GM19397 (cell line): ENCODE results near the gene GRID1.

Experiments
- ATAC-seq: cut with Tn5 transposase; IDR thresholded peaks from one replicate; pipeline ENCODE4 v1.9.1; 2021; ENCODE audit warnings: mild to moderate bottlenecking, moderate library complexity; ENCODE audit not compliant: unreplicated experiment

Gene GRID1

DNA sequence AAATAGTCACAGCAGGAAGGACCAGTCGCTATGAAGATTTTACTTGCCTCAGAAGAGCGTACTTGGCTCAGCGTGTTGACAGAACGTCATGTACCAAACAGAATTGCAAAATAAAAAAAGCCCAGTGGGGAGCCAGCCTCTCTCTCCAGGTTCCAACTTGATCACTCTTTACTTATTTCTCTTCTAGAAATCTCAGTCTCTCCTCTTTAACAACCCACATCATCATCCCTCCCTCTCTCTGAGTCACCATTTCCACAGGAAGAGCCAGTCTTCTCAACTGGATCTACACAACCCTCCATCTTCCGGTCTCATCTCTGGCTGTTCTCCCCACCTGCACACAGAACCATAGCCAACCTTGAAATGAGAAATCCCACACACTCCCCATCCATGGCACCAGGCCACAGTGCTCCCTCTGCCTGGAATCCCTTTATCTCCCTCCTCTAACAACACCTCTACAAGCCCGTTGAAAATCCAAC lies 718.3 kb downstream of the GRID1 start:
- no peak for ATAC-seq

DNA sequence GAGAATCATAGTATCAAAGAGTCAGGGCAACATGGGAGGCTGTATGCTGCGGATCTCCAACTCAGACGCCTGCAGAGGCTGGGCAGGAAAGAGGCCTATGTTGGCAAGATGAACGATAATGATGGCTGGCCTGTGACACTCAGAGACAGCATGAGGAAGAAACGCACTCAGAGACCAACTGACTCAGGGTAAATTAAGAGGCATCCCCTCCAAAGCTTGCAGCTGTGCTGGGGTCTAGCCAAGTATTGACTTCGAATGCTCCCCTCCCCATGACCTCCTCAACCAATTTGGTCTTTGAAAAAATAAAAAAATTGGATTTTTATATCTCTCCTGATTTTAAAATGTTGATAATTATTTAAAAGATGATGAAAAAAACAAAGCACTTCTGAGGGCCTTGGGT lies 718.9 kb downstream of the GRID1 start:
- no peak for ATAC-seq

DNA sequence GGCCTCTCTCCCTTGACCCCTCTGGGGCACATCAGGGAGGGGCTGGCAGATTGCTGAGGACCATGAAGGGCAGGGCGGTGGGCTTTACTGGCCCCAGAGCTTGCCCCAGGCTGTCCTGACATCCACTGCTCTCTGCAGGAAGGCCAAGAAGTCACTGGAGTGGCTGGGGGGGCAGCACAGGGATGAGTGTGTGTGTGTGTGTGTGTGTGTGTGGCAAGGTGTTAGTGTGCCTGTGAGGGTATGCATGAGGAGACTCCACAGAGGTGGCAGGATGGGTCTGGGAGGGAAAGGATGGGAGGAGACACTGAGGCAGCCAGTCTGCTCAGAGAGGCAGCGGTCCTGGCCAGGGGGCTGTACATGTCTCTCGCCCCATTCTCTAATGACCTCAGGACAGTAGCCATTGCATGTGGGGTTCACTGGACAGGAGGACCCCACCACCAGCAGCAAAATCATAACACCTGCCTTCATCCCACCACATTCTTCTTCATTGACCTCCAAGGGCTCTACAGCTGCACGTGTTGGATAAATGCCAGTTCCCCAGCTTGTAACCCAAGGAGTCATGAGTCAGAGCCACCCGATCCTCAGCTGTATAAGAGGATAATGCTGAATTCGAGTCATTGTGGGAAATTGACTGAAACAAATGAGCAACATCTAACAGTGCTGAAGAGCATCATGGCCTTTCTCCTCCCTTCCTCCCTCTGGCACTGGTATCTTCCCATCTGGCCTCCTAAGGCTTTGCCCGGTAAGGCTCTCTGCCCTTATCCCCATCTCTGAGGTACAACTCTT lies 720.5 kb downstream of the GRID1 start:
- no peak for ATAC-seq

DNA sequence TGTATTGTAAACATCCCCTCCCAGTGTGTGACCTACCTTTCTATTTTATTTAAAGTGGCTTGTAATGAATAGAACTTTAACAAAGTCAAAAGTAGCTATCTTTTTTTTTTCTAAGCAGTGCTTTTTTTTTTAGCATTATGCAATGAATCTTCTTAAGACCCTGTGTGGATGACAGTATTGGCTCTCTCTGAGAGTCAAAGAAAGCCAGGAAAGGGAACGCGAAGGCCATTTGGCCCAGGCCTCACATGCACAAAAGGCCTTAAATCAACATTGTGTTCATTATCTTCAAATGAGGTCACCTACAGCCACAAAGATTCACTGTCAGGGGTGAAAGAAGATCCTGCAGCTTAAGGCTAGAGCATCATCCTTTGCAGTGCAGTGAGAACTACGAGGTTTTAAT lies 721.5 kb downstream of the GRID1 start:
- ATAC-seq, result no peak

DNA sequence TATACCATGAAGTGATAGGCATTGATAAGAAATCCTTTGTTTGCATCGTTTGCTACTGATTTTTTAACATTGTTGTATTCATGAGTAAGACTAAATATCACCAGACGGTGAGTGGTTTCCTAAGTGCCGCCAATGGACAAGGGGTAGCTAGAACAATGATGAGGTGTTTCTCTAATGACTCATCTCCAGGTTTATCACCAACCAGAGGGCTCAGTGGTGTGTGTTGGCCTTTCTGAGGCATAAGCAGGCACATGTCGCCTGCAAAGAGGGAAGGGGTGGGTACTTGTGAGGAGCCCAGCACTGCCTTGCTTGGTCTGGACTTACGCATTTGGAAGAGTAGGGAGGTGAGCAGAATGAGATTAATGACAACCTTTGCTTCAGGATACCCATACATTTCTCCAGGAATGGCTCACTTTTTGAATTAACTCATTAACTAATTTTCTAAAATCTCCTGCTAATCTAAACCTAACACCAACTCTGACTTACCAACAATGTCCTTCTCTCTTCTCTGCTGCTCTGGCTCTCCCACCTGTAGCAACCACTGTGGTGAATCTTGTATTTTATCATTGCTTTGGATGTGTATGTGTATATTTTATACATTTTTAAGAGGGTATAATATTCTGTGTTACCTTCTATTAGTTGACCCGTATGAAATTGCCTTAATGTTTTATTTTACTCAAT lies 722.6 kb downstream of the GRID1 start:
- no peak for ATAC-seq

DNA sequence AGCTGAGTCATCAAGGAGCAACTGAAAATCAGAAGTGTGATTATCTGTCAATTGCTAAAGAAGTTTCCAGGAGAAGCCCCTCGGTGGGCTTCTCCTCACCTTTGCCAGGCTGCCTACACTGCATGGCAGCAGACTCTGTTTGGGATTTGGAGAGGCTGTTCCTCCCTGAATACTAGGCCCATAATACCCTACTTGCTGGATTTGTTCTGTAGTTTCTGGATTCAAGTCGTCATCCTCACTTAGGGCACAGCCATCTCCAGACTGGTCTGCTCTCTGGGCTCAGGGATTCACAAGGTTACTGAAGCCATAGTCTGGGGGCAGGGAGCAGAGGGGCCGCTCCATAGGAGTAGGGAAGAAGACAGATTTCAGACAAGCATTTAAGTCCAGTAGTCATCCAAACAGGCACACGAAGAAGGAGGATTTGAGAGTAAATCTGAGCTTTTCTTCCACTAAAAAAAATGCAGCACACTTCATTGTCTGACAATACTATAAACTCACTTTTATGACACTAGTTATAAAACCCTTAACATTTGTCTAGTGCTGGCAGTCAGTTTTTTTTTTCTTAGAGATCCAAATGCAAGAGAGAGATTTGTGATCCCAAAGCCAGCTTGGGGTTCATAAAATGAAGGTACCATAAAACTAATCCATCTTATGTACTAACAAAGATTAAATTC lies 723.3 kb downstream of the GRID1 start:
- no peak for ATAC-seq

DNA sequence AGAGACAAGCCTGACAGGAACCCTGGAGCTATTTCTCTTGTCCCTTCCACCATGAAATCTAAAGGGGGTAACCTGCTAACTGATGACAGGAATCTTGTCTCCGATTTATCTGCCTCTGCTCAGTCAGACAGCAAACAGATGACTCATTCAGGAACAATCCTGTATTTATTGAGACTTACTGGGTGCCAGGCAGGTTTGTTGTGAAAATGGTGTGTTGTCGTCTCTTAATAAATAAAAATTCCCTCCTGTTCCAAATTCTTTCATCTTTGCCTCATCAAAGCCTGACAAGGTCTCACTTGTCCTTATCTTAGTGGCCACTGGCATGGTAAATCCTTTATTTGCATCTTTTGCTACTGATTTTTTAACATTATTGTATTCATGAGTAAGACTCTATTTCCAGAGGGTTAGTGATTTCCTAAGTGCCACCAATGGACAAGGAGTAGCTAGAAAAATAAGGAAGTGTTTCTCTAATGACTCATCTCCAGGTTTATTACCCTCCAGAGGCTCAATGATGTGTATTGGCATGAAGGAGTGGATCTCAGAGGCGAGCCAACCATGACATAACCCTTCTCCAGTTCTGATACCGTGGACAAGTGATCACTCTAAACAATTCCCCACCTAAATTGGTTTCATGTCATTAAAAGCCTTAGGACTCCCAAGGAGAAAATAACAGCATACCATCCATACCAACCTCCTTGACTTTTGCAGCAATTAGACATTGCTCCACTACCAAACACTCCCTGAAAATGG lies 724.0 kb downstream of the GRID1 start:
- no peak for ATAC-seq

DNA sequence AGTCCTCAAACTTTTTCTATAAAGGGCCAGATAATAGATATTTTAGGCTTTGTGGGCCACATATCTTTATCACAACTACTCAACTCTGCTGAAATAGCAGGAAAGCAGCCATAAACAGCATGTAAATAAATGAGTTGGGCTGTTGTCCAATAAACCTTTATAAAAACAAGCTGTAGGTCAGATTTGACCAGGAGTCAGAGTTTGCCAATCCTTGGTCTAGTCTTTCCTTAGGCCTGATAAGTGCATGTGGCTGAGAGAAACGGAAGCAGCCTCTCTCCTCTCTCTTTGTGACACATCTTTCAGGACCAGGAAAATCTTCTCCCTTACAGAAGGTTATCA lies 724.5 kb downstream of the GRID1 start:
- no peak for ATAC-seq

DNA sequence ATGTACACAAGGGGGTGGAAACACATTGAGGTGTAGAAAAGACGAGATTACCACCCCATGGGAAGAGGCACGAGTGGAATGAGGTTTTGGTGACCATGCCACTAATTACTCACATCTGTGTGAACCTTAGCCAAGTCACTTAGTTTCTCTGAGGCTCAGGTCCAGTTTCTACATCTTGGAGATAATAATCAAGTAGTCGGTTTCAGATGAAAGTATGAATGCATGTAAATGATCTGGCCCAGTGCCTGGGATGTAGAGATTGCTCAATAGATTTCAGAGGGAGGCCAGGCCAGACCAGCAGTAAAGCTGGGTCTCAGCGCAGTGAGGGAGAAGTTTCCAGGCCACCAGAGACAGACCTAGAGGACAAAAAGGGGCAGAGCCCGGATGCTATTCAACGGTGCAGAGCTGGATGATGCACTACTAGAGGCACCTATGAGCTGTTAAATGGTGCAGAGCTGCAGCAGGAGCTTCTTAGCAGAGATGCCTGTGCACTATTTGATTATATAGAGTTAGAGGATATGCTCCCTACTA lies 725.1 kb downstream of the GRID1 start:
- ATAC-seq, result no peak

DNA sequence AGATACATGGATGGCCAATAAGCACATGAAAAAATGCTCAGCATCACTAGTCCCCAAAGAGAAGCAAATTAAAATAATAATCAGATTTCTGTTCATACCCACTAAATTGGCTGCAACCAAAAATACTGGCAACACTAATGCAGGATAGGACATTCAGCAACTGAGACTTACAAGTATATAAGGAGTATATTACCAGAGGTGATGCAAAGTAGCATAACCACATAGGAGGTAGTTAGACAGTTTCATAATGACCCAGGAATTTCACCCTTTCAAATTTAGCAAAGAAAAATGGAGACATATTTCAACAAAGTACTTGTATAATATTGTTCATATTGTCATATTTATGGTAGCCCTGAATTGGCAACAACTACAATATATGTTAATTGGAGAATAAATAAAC lies 727.8 kb downstream of the GRID1 start:
- no peak for ATAC-seq

DNA sequence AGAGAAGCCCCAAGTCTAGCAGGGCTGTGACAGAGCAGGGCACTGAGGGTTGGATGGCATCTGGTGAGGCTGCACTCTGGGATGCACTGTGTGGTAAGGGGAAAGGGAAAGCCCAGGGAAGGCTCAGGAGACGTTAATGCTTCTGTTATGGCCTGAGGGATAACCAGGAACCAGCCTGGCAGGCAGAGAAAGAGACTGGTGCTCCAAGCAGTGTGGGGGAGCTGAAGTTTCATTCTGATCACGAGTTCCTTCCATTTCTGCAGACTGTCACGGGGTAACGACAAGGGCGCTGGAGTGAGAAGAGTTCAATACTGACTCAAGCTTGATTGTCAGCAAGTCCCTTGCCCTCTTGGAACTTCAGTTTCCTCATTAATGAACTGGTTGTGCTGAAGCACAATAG lies 730.9 kb downstream of the GRID1 start:
- no peak for ATAC-seq

DNA sequence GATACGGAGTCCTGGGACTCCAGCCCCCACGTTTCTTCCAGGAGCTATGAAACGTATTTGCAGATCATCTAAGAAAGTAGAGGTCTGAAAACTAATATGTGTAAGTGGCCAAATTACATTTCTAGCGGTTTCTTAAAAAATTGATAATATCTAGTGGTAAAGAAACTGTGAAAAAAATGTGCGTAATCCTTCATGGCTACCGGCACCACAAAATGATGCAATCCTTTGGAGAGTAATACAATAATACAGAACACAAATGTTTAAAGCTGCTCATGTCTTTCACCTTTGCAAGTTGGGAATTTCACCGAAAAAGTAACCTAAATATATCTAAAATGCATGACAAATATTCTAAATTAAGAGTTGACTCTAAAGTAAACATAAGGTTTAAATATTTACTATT lies 742.1 kb downstream of the GRID1 start:
- ATAC-seq, result no peak

DNA sequence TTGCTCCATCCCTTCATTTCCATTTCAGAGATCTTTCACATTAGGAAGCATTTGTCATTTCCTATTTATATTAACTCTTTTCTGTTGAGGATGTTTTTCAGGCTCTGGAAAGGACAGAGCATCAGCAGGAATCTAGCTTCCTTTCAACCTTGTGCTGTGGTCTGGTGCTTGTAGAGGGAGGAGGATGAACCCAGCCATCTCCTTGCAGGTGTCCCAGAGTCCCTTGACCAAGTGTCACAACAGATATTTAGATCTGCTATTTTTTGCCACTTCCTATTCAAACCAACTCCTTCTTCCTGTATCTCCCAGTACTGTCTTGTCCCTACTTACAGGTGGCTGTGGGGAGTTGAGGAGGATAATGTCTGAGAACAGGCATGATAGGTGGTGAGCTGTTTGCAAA lies 742.8 kb downstream of the GRID1 start:
- no peak for ATAC-seq

DNA sequence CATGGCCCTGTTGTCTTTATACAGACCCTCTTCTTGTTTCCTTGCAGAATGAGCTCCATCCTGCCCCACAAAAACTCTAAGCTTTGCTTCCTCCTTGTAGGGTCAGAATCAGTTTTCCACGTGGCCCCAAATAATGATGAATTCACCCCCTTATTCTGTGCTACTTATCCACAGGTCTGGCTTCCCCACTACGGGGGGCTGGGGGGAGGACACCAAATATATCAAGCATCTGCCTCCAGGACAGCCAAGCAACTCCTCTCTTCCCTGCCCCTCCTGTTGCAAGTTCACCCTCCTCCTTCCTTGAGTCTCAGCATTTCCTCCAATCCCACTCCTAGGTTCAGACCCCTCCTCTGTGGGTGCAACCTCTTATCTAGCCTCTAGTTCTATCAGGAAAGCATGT lies 743.3 kb downstream of the GRID1 start:
- ATAC-seq, result no peak

DNA sequence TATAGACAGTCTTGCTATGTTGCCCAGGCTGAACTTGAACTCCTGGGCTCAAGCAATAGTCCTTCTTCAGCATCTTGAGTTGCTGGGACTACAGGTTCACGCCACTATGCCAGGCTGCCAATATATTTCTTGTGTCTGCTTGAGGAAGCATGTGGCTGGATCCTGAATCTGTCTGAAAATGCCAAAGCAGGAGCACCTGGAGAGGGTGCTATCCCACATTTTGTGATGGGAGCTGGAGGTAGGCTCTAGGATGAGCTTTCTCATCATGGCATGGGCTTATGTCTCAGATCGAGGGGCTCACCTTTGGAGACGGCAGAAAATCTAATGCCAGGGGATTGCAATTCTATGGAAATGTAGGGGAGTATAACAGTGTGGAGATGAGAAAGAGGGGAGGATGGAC lies 744.2 kb downstream of the GRID1 start:
- no peak for ATAC-seq

DNA sequence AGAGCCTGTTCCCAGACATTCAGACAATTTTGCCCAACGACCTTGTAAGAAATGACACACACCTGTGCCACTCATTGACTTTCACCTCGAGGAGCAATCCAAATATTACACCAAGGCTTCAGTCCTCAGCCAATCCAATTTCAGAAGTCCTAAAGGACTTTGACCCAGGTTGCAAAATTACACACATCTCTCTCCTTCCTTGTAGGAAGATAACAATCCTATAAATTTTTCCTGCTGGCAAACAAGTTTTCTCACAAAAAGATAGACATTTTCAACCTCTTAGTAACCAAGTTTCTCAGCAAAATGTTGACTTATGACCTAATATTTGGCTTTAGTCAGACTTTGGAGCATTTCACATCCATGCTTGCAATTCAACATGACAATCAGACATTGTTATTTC lies 745.0 kb downstream of the GRID1 start:
- ATAC-seq, result no peak

DNA sequence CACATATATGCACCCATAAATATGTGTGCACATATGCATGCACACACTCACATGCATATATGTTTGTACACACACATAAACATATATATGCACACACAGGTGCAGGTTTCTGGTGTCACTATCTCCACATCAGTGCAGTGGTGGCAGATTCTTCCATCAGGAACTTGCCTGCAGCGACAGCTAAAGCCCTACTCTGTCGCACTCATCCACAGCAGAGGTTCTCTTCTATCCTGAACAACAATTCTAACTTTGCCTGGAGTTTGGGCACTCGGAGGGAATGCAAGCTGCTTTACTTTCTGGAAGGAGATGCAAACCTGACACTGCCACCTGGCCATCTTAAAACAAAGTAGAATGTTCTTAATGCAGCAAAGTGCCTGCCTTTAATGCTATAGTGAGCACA lies 745.8 kb downstream of the GRID1 start:
- no peak for ATAC-seq

DNA sequence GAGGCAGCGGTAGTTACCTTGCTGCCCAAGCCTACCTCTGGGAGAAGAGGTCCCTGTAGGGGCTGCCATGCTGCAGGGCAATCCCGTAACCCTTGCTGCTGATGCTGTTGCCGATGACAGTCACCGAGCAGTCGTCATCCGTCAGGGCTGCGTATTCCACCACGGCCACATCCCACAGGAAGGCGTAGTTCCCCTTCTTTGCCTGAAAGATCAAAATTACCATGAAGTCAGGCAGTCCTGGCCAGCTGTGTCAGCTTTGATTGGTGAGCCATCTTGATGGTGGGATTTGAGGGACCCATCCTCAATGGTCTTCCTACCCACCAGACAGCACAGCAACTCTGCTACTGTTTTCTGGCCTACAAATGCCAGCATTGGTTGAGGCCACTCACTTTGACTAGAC lies 746.8 kb downstream of the GRID1 start:
- ATAC-seq, result no peak

DNA sequence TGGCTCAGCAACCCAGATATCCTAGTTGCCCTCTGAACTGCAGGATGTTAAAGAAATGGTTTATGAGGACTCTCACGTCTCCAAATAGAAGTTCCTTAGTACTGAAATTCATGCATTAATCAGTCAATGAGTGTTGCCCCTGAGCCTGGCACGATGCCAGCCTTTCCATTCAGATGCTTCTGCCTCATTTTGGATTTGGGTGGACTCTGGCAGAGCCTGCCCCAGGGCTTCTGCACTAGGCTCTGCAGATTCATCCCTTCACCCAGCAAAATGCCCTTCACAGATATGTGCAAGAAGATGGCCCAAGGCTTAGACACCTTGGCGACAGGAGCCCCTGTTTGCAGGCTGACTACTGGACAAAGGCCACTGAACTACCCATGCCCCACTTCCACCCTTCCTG lies 747.8 kb downstream of the GRID1 start:
- ATAC-seq, result no peak

DNA sequence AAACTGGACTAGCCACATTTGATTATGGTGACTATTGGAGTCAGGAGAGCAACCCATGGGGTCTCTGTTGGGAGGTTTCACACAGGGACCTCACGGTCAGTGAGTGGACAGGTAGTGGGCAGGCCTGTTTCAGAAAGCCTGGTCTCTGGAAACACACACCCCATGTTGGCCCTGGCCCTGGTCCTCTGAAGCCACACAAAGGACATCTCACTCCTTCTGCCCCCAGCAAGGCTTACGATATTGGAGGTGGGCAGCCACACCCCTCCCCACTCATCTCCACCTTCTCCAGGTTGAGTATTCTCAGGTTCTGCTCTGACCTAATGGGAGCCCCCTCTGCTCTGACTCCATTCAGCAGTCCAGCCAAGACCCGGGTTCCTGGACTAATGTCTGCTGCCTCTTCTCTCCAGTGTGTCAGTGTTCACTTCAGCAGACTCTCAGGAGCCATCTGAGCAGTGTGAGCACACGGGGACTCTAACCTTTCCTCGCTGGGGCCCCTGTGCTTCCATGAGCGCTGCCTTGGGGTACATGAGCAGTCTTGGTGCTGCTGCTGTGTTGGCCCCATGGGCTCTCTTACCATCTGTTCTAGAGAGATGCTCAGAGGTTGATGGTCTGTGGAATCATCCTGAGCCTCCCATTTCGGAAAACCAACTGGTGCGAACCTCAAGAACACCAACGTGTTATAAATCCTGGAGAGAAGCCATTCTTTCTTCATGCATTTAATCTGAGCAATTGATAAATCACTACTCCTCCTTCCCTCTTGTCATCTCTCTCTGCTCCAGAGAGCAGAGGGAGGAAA lies 748.6 kb downstream of the GRID1 start:
- ATAC-seq, result no peak
